Activated naive CD4-positive, alpha-beta T cell treated with anti-CD3 and anti-CD28 coated beads for 36 hours (primary cell): ENCODE data around the gene SBK3. TPM values are rescaled to one million over a fixed set of nuclear protein-coding genes. Genes with fewer than 3 reads are reported as not detected.
"Not testable (repeated sequence)": the region's sequence is repeated elsewhere in the genome, so short reads cannot be mapped to it uniquely, and the experiment has no call there.

ENCODE experiments used
- CTCF ChIA-PET: fragments of 350-600 bp; sonication (Branson Sonifier 250); formaldehyde crosslinking; loops from one replicate; lab custom pipeline; 2021; ENCODE audit warnings: antibody characterized with exemption; lab: Charles Lee
- DNase-seq: peaks from one replicate; pipeline ENCODE4 v3.0.0-alpha.2; 2020
- H3K27ac Mint-ChIP-seq: one replicate; pipeline ENCODE4 v1.8.0; 2021; ENCODE audit warnings: mild to moderate bottlenecking, mixed read lengths
- H3K27me3 Mint-ChIP-seq: one replicate; pipeline ENCODE4 v1.8.0; 2021; ENCODE audit warnings: low read depth, mixed read lengths
- H3K36me3 Mint-ChIP-seq: one replicate; pipeline ENCODE4 v1.8.0; 2021; ENCODE audit warnings: low read depth, mixed read lengths
- H3K4me1 Mint-ChIP-seq: one replicate; pipeline ENCODE4 v1.8.0; 2021; ENCODE audit warnings: low read depth, mixed read lengths
- H3K4me3 Mint-ChIP-seq: one replicate; pipeline ENCODE4 v1.8.0; 2021; ENCODE audit warnings: mild to moderate bottlenecking, moderate library complexity, mixed read lengths
- H3K9me3 Mint-ChIP-seq: one replicate; pipeline ENCODE4 v1.8.0; 2021; ENCODE audit warnings: mixed read lengths
- intact Hi-C: fragments of 100-400 bp; cut with micrococcal nuclease; formaldehyde crosslinking; loops from one replicate; pipeline ENCODE4 v1.15.1; 2023
- total RNA-seq, 2 experiments: library from RNA; stranded (reverse); gene quantifications; one replicate each; pipeline ENCODE4 v1.2.3, GENCODE V29; 2021

The SBK3 gene
- total RNA-seq, 2 experiments from 2014 or later, result not detected

DNA sequence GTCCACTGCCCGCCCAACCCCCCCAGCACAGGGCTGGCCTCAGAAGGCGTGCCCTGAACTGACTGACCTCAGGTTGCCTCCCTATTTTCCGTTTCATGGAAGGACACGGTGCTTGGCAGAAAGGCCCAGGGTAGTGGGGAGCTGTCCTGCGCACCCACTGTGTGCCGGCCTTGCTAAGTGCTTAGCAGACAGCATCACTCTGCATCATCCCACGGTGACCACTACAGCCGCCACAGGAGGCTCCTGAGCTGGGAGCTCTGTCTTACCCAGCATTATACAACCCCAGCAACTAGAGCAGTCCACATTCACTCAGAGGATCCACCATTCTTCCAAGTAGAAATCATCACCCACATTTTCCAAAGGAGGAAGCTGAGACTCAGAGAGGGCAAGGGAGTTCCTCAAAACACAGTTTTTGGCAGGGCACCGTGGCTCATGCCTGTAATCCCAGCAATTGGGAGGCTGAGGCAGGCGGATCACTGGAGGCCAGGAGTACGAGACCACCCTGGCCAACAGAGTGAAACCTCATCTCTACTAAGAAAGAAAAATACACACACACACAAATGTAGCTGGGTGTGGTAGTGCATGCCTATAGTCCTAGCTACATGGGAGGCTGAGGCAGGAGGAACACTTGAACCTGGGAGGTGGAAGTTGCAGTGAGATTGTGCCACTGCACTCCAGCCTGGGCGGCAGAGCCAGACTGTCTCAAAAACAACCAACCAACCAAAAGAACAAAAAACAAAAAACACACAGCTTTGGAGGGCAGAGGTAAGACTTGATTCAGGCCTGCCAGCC is 10.0 kb downstream of the SBK3 start:
- H3K4me1 Mint-ChIP-seq, result no peaks in the 10 kb centered on the region
- H3K4me3 Mint-ChIP-seq, result no peak overlapping the region
- H3K27me3 Mint-ChIP-seq, result no peaks in the 10 kb centered on the region
- CTCF ChIA-PET, result interaction anchor here (1.4 kb wide), 1 partner anchor 21 kb away, joined by 3 read pairs; no protein-coding TSS in a partner anchor
- no peak overlapping the region for H3K27ac Mint-ChIP-seq
- no peaks in the 10 kb centered on the region for H3K36me3 Mint-ChIP-seq
- intact Hi-C loops, result no loop called here
- DNase-seq, result no peak
- H3K9me3 Mint-ChIP-seq, result no peaks in the 10 kb centered on the region

GRCh38 chr19:55534280-55534679 is 11.1 kb downstream of the SBK3 start:
- CTCF ChIA-PET, result interaction anchor here (0.7 to 1.4 kb wide), 3 partner anchors 19 to 1737 kb away, joined by 3 read pairs; no protein-coding TSS in a partner anchor
- H3K36me3 Mint-ChIP-seq, H3K4me3 Mint-ChIP-seq, H3K4me1 Mint-ChIP-seq, H3K27ac Mint-ChIP-seq, H3K9me3 Mint-ChIP-seq, intact Hi-C loops, DNase-seq, H3K27me3 Mint-ChIP-seq: not testable (repeated sequence)

DNA sequence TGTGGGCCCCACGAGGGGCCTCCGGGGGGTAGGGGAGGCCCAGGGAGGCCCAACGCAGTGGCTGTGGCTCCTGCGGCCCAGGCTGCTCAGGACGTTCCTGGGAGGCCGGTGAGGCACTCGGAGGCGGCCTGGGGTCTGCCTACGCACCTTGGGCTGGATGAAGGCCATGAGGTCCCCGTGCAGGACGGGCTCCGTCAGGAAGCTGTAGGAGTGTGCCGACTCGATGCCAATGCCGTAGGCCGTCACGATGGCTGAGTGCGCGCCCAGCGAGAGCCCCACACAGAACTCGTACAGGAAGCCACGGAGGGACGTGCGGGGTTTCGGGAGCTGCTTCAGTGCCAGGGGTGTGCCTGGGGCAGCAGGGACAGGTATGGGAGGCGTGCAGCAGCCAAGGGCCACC is 14.3 kb downstream of the SBK3 start:
- intact Hi-C loops, result no loop called here
- Mint-ChIP-seq H3K36me3 (no peaks in the 10 kb centered on the region), H3K27ac (no peak overlapping the region), H3K9me3 (no peaks in the 10 kb centered on the region), H3K27me3 (no peaks in the 10 kb centered on the region), H3K4me1 (no peaks in the 10 kb centered on the region), H3K4me3 (no peak overlapping the region)
- CTCF ChIA-PET, result no interaction called here
- DNase-seq, result no peak

GRCh38 chr19:55529636-55530234 is 15.6 kb downstream of the SBK3 start:
- no peaks in the 10 kb centered on the region for H3K36me3 Mint-ChIP-seq
- H3K9me3 Mint-ChIP-seq, result no peaks in the 10 kb centered on the region
- no peaks in the 10 kb centered on the region for H3K4me1 Mint-ChIP-seq
- no peaks in the 10 kb centered on the region for H3K27me3 Mint-ChIP-seq
- no peak for DNase-seq
- CTCF ChIA-PET, result no interaction called here
- H3K27ac Mint-ChIP-seq, result no peak overlapping the region
- intact Hi-C loops, result no loop called here
- no peak overlapping the region for H3K4me3 Mint-ChIP-seq

GRCh38 chr19:55528030-55528803 is 17.1 kb downstream of the SBK3 start:
- H3K27ac Mint-ChIP-seq, result no peak overlapping the region
- CTCF ChIA-PET, result no interaction called here
- DNase-seq, result no peak
- H3K4me3 Mint-ChIP-seq, result no peak overlapping the region
- H3K9me3 Mint-ChIP-seq, result no peaks in the 10 kb centered on the region
- H3K4me1 Mint-ChIP-seq, result no peaks in the 10 kb centered on the region
- no peaks in the 10 kb centered on the region for H3K36me3 Mint-ChIP-seq
- intact Hi-C loops, result no loop called here
- peaks cover 5% of the 10 kb centered on the region for H3K27me3 Mint-ChIP-seq

- no peak overlapping the region for H3K4me3 Mint-ChIP-seq
- intact Hi-C loops, result no loop called here
These were observed 17.9 kb downstream of the SBK3 start for GRCh38 chr19:55527197-55528029.

DNA sequence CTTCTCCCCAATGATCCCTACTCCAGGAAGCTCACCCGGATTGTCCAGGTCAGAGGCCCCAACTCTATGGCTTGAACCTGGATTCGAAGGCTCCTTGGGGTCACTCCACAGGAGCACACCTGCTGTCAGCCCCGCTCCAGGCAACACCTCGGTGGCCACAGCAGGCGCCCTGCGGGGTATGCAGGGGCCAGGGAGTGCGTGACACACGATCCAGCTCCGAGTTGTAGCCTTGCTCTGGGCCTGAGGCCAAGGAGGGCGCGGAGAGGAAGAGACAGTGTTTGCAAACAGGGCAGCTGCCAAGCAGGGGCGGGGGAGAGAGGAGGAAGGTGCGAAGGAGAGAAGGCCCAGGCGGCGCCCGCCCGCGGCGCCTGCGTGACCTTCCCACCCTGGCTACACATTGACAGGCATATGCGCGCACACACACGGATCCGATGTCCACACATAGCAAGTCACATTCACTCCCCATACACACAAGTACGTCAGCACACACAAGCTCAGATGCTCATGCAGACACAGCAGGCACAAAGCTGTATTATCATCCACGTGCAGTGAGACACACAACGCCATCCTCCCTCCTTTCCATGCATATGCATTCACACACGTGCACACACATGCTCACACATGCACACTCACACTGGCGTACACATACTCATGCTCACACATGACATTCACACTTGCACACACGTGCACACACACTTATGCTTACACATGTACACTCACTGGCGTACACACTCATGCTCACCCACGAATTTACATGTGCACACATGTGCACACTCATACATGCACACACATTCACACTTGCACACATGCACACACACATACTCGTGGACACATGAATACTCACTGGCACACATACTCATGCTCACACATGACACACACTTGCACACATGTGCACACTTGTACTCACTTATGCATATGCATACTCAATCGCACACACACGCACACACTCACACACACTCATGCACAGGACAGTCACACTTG is 18.8 kb downstream of the SBK3 start:
- DNase-seq, result no peak
- Mint-ChIP-seq H3K9me3 (no peaks in the 10 kb centered on the region), H3K27me3 (peaks cover 5% of the 10 kb centered on the region), H3K4me1 (no peaks in the 10 kb centered on the region), H3K36me3 (no peaks in the 10 kb centered on the region), H3K4me3 (no peak overlapping the region), H3K27ac (no peak overlapping the region)
- CTCF ChIA-PET, result interaction anchor here (0.8 kb wide), 1 partner anchor 128 kb away, joined by 5 read pairs; no protein-coding TSS in a partner anchor
- intact Hi-C loops, result no loop called here

More at GRCh38 chr19:55527197-55528029, 17.9 kb downstream of the SBK3 start:
- Mint-ChIP-seq H3K4me1 (no peaks in the 10 kb centered on the region), H3K27me3 (peaks cover 5% of the 10 kb centered on the region), H3K9me3 (no peaks in the 10 kb centered on the region), H3K36me3 (no peaks in the 10 kb centered on the region), H3K27ac (no peak overlapping the region)
- CTCF ChIA-PET, result no interaction called here
- no peak for DNase-seq

DNA sequence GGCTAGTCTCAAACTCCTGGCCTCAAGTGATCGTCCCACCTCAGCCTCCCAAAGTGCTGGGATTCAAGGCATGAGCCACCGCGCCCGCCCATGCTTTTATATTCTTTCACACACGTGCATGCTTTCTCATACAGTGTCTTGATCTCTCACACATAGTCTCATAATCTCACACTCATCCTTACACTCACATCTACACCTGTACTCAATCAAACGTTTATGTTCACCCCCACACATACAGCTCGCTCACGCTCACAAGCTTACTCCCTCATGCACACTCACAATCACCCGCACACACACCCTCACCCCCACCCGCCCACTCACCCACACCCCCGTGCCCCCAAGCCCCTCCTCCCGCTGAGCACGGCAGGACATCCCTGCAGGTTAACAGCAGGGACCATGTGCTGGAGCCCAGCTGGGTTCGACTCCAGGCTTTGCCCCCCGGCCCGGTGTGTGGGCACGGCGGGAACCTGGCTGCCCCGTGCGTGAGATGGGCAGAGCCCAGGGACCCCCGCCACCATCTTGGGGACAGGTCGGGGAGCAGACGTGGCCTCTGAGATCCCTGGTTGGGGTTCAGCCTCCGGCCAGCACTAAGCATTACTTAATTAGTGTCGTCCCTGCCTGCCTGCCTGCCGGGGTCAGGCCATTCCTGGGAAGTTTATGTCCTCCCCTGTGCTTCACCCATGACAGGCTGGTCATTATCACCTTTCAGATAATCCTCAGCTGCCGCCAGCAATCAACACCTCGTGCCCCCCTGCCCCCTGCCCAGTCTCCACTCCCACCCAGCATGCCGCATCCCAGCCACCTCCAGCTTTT is 19.8 kb downstream of the SBK3 start:
- no peak for DNase-seq
- peaks cover 5% of the 10 kb centered on the region for H3K27me3 Mint-ChIP-seq
- no peaks in the 10 kb centered on the region for H3K36me3 Mint-ChIP-seq
- CTCF ChIA-PET, result no interaction called here
- no peaks in the 10 kb centered on the region for H3K9me3 Mint-ChIP-seq
- intact Hi-C loops, result no loop called here
- no peaks in the 10 kb centered on the region for H3K4me1 Mint-ChIP-seq
- no peak overlapping the region for H3K4me3 Mint-ChIP-seq
- no peak overlapping the region for H3K27ac Mint-ChIP-seq

DNA sequence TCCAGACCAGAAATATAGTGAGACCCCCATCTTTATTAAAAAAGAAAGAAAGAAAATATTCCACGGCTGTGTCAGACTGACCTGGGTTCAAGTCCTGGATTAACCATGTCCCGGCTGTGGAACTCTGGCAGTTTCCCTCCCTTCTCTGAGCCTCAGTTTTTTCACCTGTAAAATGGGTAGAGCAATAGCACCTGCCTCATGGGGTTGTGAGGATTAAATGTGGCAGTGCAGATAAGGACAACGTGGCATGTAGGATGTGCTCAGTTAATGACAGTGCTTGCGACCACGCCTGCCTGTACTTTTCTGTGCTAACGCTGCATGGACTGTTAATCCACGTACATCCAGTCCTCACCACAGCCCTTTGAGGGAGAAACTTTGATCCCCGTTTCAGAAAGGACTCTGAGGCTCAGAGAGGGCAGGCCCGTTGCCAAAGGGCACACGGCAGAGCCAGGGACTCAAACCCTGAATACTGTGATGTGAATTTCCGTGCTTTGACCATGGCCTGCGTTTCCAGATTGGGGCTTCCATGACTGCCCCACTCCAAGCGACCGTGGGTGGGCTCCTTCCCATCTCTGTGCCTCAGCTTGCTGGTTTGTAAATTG is 24.6 kb downstream of the SBK3 start:
- Mint-ChIP-seq H3K4me1 (peaks cover 3% of the 10 kb centered on the region), H3K4me3 (no peak overlapping the region), H3K27ac (no peak overlapping the region), H3K9me3 (no peaks in the 10 kb centered on the region), H3K36me3 (no peaks in the 10 kb centered on the region), H3K27me3 (peaks cover 5% of the 10 kb centered on the region)
- CTCF ChIA-PET, result no interaction called here
- DNase-seq, result no peak
- intact Hi-C loops, result no loop called here
